Karpas-422 (cell line): ENCODE results near the gene LORICRIN. TPM values are rescaled to one million over a fixed set of nuclear protein-coding genes. Genes with fewer than 3 reads are reported as not detected.

Experiments
- DNase-seq: peaks from one replicate; pipeline ENCODE4 v3.0.0-alpha.2; 2015
- H2AFZ ChIP-seq: fragments of 200-600 bp; sonication (generic); 2 replicates; pipeline ENCODE4 v1.6.1; 2014; ENCODE audit warnings: antibody characterized with exemption, low read length, mixed read lengths
- H3K27ac ChIP-seq: fragments of 200-600 bp; sonication (generic); 2 replicates; pipeline ENCODE4 v1.5.1; 2014; ENCODE audit warnings: mild to moderate bottlenecking, low read length, moderate library complexity
- H3K27me3 ChIP-seq: fragments of 200-600 bp; sonication (generic); 2 replicates; pipeline ENCODE4 v1.6.1; 2014; ENCODE audit warnings: low read length, mixed read lengths
- H3K36me3 ChIP-seq: fragments of 200-600 bp; sonication (generic); 2 replicates; pipeline ENCODE4 v1.6.1; 2014; ENCODE audit warnings: low read length, mixed read lengths; ENCODE audit not compliant: insufficient read depth
- H3K4me1 ChIP-seq: fragments of 200-600 bp; sonication (generic); 2 replicates; pipeline ENCODE4 v1.6.1; 2014; ENCODE audit warnings: mild to moderate bottlenecking, low read length, mixed read lengths
- H3K4me2 ChIP-seq: fragments of 200-600 bp; sonication (generic); 2 replicates; pipeline ENCODE4 v1.6.1; 2014; ENCODE audit warnings: low read length, low read depth, mild to moderate bottlenecking; ENCODE audit not compliant: poor library complexity, severe bottlenecking
- H3K4me3 ChIP-seq: fragments of 200-600 bp; sonication (generic); 2 replicates; pipeline ENCODE4 v1.5.1; 2014; ENCODE audit warnings: mild to moderate bottlenecking, antibody characterized with exemption, low read length, mixed read lengths
- H3K79me2 ChIP-seq: fragments of 200-600 bp; sonication (generic); 2 replicates; pipeline ENCODE4 v1.6.1; 2014; ENCODE audit warnings: mild to moderate bottlenecking, low read length, mixed read lengths
- H3K9ac ChIP-seq: fragments of 200-600 bp; sonication (generic); 2 replicates; pipeline ENCODE4 v1.6.0; 2014; ENCODE audit warnings: low read length
- H3K9me2 ChIP-seq: fragments of 200-600 bp; sonication (generic), shearing (Covaris generic); replicated peaks from 2 replicates; pipeline ENCODE4 v1.6.0; 2014; ENCODE audit warnings: mild to moderate bottlenecking, low read length, moderate library complexity; ENCODE audit not compliant: insufficient read depth
- H3K9me3 ChIP-seq: fragments of 300-700, 200-600 bp; sonication (generic); 2 replicates; pipeline ENCODE4 v1.6.1; 2014; ENCODE audit warnings: low read length, mixed read lengths
- H4K20me1 ChIP-seq: fragments of 200-600 bp; sonication (generic); 2 replicates; pipeline ENCODE4 v1.6.1; 2014; ENCODE audit warnings: mild to moderate bottlenecking, antibody characterized with exemption, low read length, low read depth; ENCODE audit not compliant: insufficient read depth
- total RNA-seq: library from RNA; depleted of rRNA; stranded (reverse); fragments of >200 nt; shearing (Covaris generic); gene quantifications from 2 replicates; pipeline ENCODE4 v1.2.3, GENCODE V29; 2014; ENCODE audit warnings: low replicate concordance

The LORICRIN gene
- total RNA-seq, 1 experiment from 2014 or later: not detected

DNA sequence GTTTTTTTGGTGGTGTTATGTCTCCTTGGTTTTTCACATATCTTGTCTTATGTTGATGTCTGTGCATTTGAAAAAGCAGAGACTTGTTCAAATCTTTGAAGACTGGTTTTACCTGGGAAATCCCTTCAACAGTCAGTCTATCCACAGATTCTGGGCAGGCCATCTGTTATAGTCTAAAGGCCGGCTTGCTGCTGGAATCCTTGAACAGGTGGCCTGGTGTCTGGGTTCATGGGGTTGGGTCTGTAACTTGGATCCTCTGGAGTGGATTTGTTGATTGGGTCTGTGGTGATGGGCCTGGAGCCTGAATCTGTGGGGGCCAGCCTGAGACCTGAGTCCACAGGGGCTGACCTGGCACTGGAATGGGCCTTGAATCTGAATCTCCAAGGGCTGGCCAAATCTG lies 12.2 kb downstream of the LORICRIN start:
- H3K9ac ChIP-seq: no peak overlapping the region
- no peak for DNase-seq
- no peaks in the 10 kb centered on the region for H3K79me2 ChIP-seq
- no peak overlapping the region for H3K27ac ChIP-seq
- H3K4me1 ChIP-seq: no peaks in the 10 kb centered on the region
- H3K9me3 ChIP-seq: no peaks in the 10 kb centered on the region
- no peak overlapping the region for H3K4me3 ChIP-seq
- H3K4me2 ChIP-seq: no peak overlapping the region
- H2AFZ ChIP-seq: no peak overlapping the region
- no peaks in the 10 kb centered on the region for H4K20me1 ChIP-seq
- H3K9me2 ChIP-seq: no peaks in the 10 kb centered on the region
- no peaks in the 10 kb centered on the region for H3K27me3 ChIP-seq
- H3K36me3 ChIP-seq: no peaks in the 10 kb centered on the region

DNA sequence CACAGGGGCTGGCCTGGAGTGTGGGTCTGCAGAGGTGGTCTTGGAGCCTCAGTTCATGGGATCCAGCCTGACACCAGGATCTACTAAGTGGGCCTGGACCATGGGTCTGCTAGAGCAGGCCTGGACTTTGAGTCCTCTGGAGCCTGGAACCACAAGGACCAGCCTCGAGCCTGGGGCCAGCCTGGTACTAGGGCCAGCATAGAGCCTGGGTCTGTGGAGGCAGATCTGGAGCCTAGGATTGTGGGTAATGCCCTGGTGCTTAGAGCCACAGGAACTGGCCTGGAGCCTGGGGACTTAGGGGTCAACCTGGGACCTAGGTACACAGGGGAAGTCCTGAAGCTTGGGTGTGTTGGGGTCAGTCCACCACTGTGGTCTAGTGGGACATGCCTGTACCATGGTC lies 12.7 kb downstream of the LORICRIN start:
- no peak overlapping the region for H3K9ac ChIP-seq
- H3K9me2 ChIP-seq: no peaks in the 10 kb centered on the region
- no peak overlapping the region for H2AFZ ChIP-seq
- H3K4me1 ChIP-seq: no peaks in the 10 kb centered on the region
- H3K4me3 ChIP-seq: no peak overlapping the region
- H3K79me2 ChIP-seq: no peaks in the 10 kb centered on the region
- no peak overlapping the region for H3K27ac ChIP-seq
- no peaks in the 10 kb centered on the region for H4K20me1 ChIP-seq
- no peaks in the 10 kb centered on the region for H3K27me3 ChIP-seq
- no peak overlapping the region for H3K4me2 ChIP-seq
- no peak for DNase-seq
- no peaks in the 10 kb centered on the region for H3K36me3 ChIP-seq
- H3K9me3 ChIP-seq: no peaks in the 10 kb centered on the region

DNA sequence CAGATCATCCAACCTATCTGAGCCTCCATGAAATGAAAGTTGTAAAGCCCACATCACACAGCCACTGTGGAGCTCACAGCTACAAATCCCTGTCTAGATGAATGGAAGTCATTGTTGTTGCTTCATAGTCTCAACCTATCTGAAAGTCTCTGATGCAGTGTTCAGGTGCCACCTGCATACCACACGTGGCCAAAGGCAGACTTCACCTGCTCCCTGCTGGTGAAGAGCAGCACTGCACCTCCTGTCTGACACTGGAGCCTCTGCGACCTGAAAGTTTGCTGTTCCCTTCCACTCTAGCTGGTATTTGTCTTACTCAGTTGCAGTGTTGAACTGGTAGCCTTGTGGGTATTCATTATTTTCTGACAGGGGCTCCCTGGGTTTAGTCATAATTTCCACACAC lies 18.4 kb downstream of the LORICRIN start:
- Histone ChIP-seq H3K9me3 (no peaks in the 10 kb centered on the region), H3K9me2 (no peaks in the 10 kb centered on the region), H3K79me2 (no peaks in the 10 kb centered on the region), H3K4me1 (no peaks in the 10 kb centered on the region), H3K27me3 (no peaks in the 10 kb centered on the region), H3K27ac (no peak overlapping the region), H3K9ac (no peak overlapping the region), H2AFZ (no peak overlapping the region), H3K4me3 (no peak overlapping the region), H3K36me3 (no peaks in the 10 kb centered on the region), H4K20me1 (no peaks in the 10 kb centered on the region), H3K4me2 (no peak overlapping the region)
- DNase-seq: peak; percentile 70

DNA sequence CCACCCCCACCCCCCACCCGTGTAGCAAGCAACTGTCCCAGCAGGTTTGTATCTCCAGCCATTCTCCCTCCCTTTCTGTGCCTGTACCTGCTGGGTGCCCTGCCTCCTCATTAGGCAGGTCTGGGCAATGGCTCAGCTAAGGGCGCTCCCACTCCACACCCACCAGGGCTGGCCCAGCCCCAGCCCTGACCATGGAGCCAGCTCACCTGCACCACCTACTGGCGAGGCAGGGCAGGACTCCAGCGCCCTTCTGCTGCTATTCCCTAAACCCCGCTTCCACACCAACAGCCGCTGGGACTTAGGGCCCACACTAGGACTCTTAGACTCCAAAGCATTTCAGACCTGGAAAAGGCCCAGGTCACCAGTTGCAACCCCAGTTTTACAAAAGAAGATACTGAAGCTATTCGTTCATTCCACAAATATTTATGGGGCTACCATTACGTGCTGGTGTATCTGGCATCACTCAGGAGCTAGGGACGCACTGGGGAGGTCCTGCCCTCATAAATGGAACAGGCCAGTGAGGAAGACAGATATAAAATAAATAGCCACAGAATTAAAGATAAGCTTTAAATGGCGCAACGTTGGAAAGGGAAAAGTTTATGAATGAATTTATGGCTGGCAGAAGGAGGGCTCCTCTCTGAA lies 29.3 kb downstream of the LORICRIN start:
- H3K27ac ChIP-seq: no peak overlapping the region
- no peaks in the 10 kb centered on the region for H3K9me3 ChIP-seq
- no peaks in the 10 kb centered on the region for H4K20me1 ChIP-seq
- no peaks in the 10 kb centered on the region for H3K9me2 ChIP-seq
- no peaks in the 10 kb centered on the region for H3K36me3 ChIP-seq
- no peaks in the 10 kb centered on the region for H3K4me1 ChIP-seq
- no peak overlapping the region for H3K4me2 ChIP-seq
- H3K27me3 ChIP-seq: no peaks in the 10 kb centered on the region
- H3K4me3 ChIP-seq: no peak overlapping the region
- H2AFZ ChIP-seq: no peak overlapping the region
- H3K79me2 ChIP-seq: no peaks in the 10 kb centered on the region
- peak; percentile 52 for DNase-seq
- H3K9ac ChIP-seq: no peak overlapping the region

DNA sequence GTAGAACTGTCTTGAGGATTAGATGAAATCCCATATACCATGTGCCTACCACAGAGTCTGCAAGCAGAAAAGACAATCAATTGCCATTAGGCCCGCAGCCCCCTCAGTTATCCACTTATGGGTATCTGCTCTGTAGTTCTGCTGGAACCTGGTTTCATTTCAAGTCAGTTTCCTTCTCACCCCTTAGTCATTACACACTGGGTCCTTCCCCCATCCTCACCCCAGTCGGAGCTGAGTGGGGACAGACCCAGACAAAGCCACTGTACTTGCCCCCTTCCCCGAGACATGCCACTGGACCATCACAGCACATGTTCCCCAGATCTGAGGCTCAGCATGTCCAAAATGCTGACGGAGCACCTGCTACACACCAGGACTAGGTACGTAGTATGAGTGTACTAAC lies 32.0 kb downstream of the LORICRIN start:
- DNase-seq: no peak

DNA sequence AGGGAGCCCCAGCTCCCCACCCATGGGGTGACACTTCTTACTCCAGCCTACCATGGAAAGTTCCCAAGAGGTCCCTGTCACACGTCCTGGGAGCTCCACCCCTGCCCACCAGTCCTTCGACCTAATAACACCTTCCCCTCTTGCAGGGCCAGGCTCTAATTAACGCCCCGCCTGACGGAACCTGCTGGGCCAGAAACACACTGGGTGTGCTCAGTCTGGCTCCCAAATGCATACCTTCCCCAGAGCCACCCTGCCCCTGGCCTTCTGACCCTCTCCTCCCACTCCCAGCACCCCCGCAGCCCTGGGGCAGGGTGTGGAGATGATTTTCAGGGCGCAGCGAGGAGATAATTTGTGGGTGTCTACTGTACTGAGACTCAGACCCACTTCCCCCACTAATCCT lies 32.7 kb downstream of the LORICRIN start:
- Histone ChIP-seq H4K20me1 (no peaks in the 10 kb centered on the region), H3K9me2 (no peaks in the 10 kb centered on the region), H3K4me1 (no peaks in the 10 kb centered on the region), H3K4me2 (no peak overlapping the region), H3K4me3 (no peak overlapping the region), H3K79me2 (no peaks in the 10 kb centered on the region), H3K9me3 (no peaks in the 10 kb centered on the region), H2AFZ (no peak overlapping the region), H3K27ac (no peak overlapping the region), H3K27me3 (no peaks in the 10 kb centered on the region), H3K9ac (no peak overlapping the region), H3K36me3 (no peaks in the 10 kb centered on the region)
- no peak for DNase-seq

More for the DNA sequence above, 32.0 kb downstream of the LORICRIN start:
- H3K4me2 ChIP-seq: no peak overlapping the region
- no peaks in the 10 kb centered on the region for H3K79me2 ChIP-seq
- no peaks in the 10 kb centered on the region for H3K9me2 ChIP-seq
- H3K4me1 ChIP-seq: no peaks in the 10 kb centered on the region
- H4K20me1 ChIP-seq: no peaks in the 10 kb centered on the region
- no peak overlapping the region for H3K27ac ChIP-seq
- no peak overlapping the region for H3K4me3 ChIP-seq
- no peaks in the 10 kb centered on the region for H3K9me3 ChIP-seq
- no peaks in the 10 kb centered on the region for H3K36me3 ChIP-seq
- no peak overlapping the region for H3K9ac ChIP-seq
- no peaks in the 10 kb centered on the region for H3K27me3 ChIP-seq
- H2AFZ ChIP-seq: no peak overlapping the region

DNA sequence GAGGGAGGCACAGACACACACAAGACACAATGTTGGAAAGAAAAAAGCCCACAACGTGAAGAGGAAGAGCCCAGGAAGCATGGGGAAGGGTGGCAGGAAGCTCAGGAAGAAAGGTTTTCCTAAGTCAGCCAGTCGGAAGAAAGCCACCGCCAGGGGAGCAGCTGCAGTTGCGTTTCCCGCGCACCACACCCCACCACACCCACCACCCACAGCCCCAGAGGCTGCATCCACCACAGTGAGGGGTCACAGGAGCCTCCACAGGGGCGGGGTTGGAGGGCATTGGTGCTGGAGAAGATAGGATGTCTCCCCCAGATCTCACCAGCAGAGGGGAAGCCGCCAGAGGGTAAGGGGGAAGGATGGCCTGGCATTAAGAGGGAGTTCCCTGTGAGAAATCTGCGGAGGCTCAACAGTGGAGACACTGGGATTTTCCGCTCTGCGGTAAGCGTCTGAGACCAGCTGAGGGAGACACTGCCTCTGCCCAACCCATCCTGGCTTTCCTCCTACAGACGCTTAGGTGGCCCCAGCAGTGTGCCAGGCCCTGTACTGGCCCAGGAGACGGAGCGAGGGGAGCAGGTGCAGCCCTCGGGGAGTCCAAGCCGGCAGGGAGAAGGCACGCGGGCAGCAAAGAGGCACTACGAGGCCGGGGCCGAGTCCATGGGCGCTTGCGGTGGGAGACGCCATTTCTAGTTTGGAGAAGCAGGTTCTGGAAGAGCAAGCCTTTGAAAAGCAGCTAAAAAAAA lies 33.4 kb downstream of the LORICRIN start:
- H4K20me1 ChIP-seq: no peaks in the 10 kb centered on the region
- H2AFZ ChIP-seq: no peak overlapping the region
- no peak overlapping the region for H3K4me2 ChIP-seq
- H3K9me3 ChIP-seq: no peaks in the 10 kb centered on the region
- no peak for DNase-seq
- no peaks in the 10 kb centered on the region for H3K27me3 ChIP-seq
- no peak overlapping the region for H3K27ac ChIP-seq
- no peaks in the 10 kb centered on the region for H3K9me2 ChIP-seq
- no peak overlapping the region for H3K9ac ChIP-seq
- H3K4me3 ChIP-seq: no peak overlapping the region
- no peaks in the 10 kb centered on the region for H3K36me3 ChIP-seq
- no peaks in the 10 kb centered on the region for H3K4me1 ChIP-seq
- no peaks in the 10 kb centered on the region for H3K79me2 ChIP-seq

DNA sequence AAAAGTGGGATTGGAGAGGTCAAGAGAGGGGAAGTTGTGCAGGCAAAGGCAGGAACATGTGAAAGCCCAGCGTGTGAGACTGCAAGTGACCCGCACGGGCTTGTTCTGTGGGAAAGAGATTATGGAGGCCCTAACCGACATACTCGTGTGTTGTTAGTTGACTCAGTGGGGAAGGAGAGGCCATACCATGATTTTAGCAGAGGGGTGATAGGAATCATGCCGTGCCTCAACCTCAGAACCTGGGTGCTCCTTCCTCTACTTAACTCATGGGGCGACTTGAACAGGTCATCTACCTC lies 33.9 kb downstream of the LORICRIN start:
- H2AFZ ChIP-seq: no peak overlapping the region
- H3K27me3 ChIP-seq: no peaks in the 10 kb centered on the region
- H3K27ac ChIP-seq: no peak overlapping the region
- H3K79me2 ChIP-seq: no peaks in the 10 kb centered on the region
- no peak overlapping the region for H3K4me2 ChIP-seq
- no peaks in the 10 kb centered on the region for H3K36me3 ChIP-seq
- no peak overlapping the region for H3K9ac ChIP-seq
- no peaks in the 10 kb centered on the region for H3K9me3 ChIP-seq
- H3K9me2 ChIP-seq: no peaks in the 10 kb centered on the region
- no peak for DNase-seq
- H3K4me1 ChIP-seq: no peaks in the 10 kb centered on the region
- H3K4me3 ChIP-seq: no peak overlapping the region
- H4K20me1 ChIP-seq: no peaks in the 10 kb centered on the region
